Testis (tissue), 3 donors: Measurements from ENCODE around the gene PTPRT. TPM values are rescaled to one million over a fixed set of nuclear protein-coding genes. Genes with fewer than 3 reads are reported as not detected.

Experiments
- DNase-seq: peaks from one replicate; pipeline ENCODE4 v3.0.0-alpha.2; 2019
- H3K27ac ChIP-seq, 2 donors: fragments of 200-600 bp; sonication (generic); one replicate each; pipeline ENCODE4 v1.5.1; 2019
- H3K27me3 ChIP-seq: fragments of 200-600 bp; sonication (generic); one replicate; pipeline ENCODE4 v1.5.1; 2019
- H3K36me3 ChIP-seq: fragments of 200-600 bp; sonication (generic); one replicate; pipeline ENCODE4 v1.5.1; 2017; ENCODE audit warnings: low read depth; ENCODE audit errors: missing control alignments
- H3K4me1 ChIP-seq: fragments of 200-600 bp; sonication (generic); one replicate; pipeline ENCODE4 v1.5.1; 2019
- H3K4me3 ChIP-seq, 2 donors: fragments of 200-600 bp; sonication (generic); one replicate each; pipeline ENCODE4 v1.5.1; 2017 to 2019
- H3K9me3 ChIP-seq: fragments of 200-600 bp; sonication (generic); one replicate; pipeline ENCODE4 v1.5.1; 2017
- CTCF ChIP-seq, 3 experiments: fragments of 450-650 bp in 2 of 3; fragments of 200-600 bp in 1 of 3; sonication (generic) in 1 of 3; IDR thresholded peaks; one replicate each; pipeline ENCODE4 v1.5.1; 2016 to 2019; ENCODE audit warnings: antibody characterized with exemption in 3 of 3, mild to moderate bottlenecking in 2 of 3, moderate library complexity in 1 of 3
- POLR2A ChIP-seq: fragments of 450-650 bp; IDR thresholded peaks from one replicate; pipeline ENCODE4 v1.6.1; 2017; ENCODE audit warnings: antibody characterized with exemption, mild to moderate bottlenecking, moderate library complexity
- WGBS, 2 donors: methylation state at CpG; one replicate each; pipeline ENCODE4 v1.1.5; 2018; 5-methylcytosine and 5-hydroxymethylcytosine counted together
- intact Hi-C: fragments of 100-400 bp; cut with DNase I; formaldehyde crosslinking; loops from one replicate; pipeline ENCODE4 v1.15.1; 2023; ENCODE audit warnings: low total_unique reads
- polyA plus RNA-seq: library from polyadenylated mRNA; stranded (reverse); fragments of 350-450 nt; fragmentation: Illumina TruSeq; extraction: RNeasy Lipid Tissue Mini Kit (QIAGEN cat#74804); gene quantifications from one replicate; pipeline ENCODE4 v1.2.3, GENCODE V29; 2014; ENCODE audit warnings: low read depth, low replicate concordance; ENCODE audit not compliant: insufficient read depth
- total RNA-seq, 2 donors: library from RNA; depleted of rRNA; stranded (reverse); fragments of >200 nt; gene quantifications; one replicate each; pipeline ENCODE4 v1.2.3, GENCODE V29; 2016

Gene PTPRT
- total and polyA plus RNA-seq, 3 donors from 2014 or later, result 2.3 to 2.5 (median 2.3) TPM

DNA sequence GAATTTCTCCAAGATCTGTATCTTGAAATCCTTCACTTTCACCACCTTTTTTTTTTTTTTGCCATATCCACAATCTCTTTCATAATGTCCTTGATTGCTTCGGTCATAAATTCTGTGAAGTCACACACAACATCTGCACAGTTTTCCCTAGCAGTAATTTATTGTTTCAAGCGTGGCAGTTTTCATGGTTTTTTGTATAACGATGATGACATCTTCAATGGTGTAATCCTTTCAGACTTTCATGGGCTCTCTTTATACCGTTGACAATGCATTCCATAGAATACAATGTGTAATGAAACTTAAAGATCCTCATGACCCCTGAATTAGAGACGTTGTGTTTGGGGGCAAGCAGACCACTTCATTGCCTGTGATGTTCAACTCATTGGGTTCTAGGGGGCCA lies 693.1 kb downstream of the PTPRT start:
- no peak overlapping the region for H3K4me3 ChIP-seq
- intact Hi-C loops, result no loop called here
- 61 to 63% methylated on average over 5 of the region's 5 CpGs for WGBS, 2 donors
- no peaks in the 10 kb centered on the region for H3K4me1 ChIP-seq
- no peak for DNase-seq
- no peak overlapping the region for H3K27ac ChIP-seq
- no peaks in the 10 kb centered on the region for H3K36me3 ChIP-seq
- TF ChIP-seq POLR2A, result no peak
- TF ChIP-seq CTCF (IDR thresholded peaks at IDR 0.05), result no peak
- H3K9me3 ChIP-seq, result no peaks in the 10 kb centered on the region
- H3K27me3 ChIP-seq, result no peaks in the 10 kb centered on the region

GRCh38 chr20:42494290-42494689 lies 695.4 kb downstream of the PTPRT start:
- DNase-seq, result no peak
- H3K36me3 ChIP-seq, result no peaks in the 10 kb centered on the region
- H3K4me3 ChIP-seq, result no peak overlapping the region
- H3K4me1 ChIP-seq, result no peaks in the 10 kb centered on the region
- 84 to 85% methylated on average over 4 of the region's 4 CpGs for WGBS, 2 donors
- no peaks in the 10 kb centered on the region for H3K9me3 ChIP-seq
- TF ChIP-seq CTCF (IDR thresholded peaks at IDR 0.05), result no peak
- TF ChIP-seq POLR2A, result no peak
- H3K27ac ChIP-seq, result no peak overlapping the region
- intact Hi-C loops, result no loop called here
- H3K27me3 ChIP-seq, result no peaks in the 10 kb centered on the region

- intact Hi-C loops, result no loop called here
- Histone ChIP-seq H3K27me3 (no peaks in the 10 kb centered on the region), H3K36me3 (no peaks in the 10 kb centered on the region), H3K9me3 (no peaks in the 10 kb centered on the region), H3K4me3 (no peak overlapping the region), H3K4me1 (no peaks in the 10 kb centered on the region), H3K27ac (no peak overlapping the region)
- TF ChIP-seq POLR2A (no peak), CTCF (IDR thresholded peaks at IDR 0.05) (no peak)
- no peak for DNase-seq
Measured at GRCh38 chr20:42493001-42493400, 696.7 kb downstream of the PTPRT start.

DNA sequence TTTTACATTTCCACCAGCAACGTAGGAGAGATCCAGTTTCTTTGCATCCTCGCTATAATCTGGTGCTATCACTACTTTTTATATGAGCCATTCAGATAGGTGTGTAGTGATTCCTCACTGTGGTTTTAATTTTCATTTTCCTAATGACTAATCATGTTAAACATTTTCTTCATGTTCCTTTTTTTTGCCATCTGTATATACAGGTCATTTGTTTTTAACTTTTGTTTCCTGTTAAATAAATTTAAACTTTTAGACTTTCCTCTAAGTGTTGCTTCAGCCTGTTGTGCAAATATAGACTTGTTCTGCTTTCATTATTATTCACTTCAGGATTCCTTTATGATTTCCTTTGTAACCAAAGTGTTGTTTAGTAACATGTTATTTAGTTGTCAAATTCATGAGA lies 697.4 kb downstream of the PTPRT start:
- H3K27ac ChIP-seq, result no peak overlapping the region
- H3K4me3 ChIP-seq, result no peak overlapping the region
- H3K9me3 ChIP-seq, result no peaks in the 10 kb centered on the region
- WGBS, 2 donors, result 74 to 83% methylated on average over 2 of the region's 2 CpGs
- intact Hi-C loops, result no loop called here
- TF ChIP-seq POLR2A (no peak), CTCF (IDR thresholded peaks at IDR 0.05) (no peak)
- no peaks in the 10 kb centered on the region for H3K4me1 ChIP-seq
- no peak for DNase-seq
- no peaks in the 10 kb centered on the region for H3K36me3 ChIP-seq
- no peaks in the 10 kb centered on the region for H3K27me3 ChIP-seq

- DNase-seq, result no peak
- Histone ChIP-seq H3K27ac (no peak overlapping the region), H3K4me1 (peaks cover 3% of the 10 kb centered on the region), H3K27me3 (no peaks in the 10 kb centered on the region), H3K9me3 (no peaks in the 10 kb centered on the region), H3K4me3 (no peak overlapping the region), H3K36me3 (no peaks in the 10 kb centered on the region)
- intact Hi-C loops, result no loop called here
- 70 to 72% methylated on average over 2 of the region's 2 CpGs for WGBS, 2 donors
- TF ChIP-seq CTCF (IDR thresholded peaks at IDR 0.05), result no peak
- TF ChIP-seq POLR2A, result no peak
Measured at GRCh38 chr20:42485556-42485955, 704.1 kb downstream of the PTPRT start.
